NCI-H82 (cell line): ENCODE results near the gene SYNPO.

ENCODE experiments used
- DNase-seq: peaks from one replicate; lab custom pipeline; 2025; lab: John Stamatoyannopoulos, UW

Gene SYNPO

GRCh38 chr5:150640311-150641005 is at the start of gene SYNPO:
Gene SYNPO, plus strand, starts transcription at chr5:150640660. Its CDS starts 7,616 bp downstream, at chr5:150648276.
- no peak for DNase-seq

GRCh38 chr5:150590979-150591695 is 49.3 kb upstream of the SYNPO start:
- no peak for DNase-seq

GRCh38 chr5:150593593-150593992 is 46.9 kb upstream of the SYNPO start:
- no peak for DNase-seq

- no peak for DNase-seq
Observed at GRCh38 chr5:150593996-150594395, 46.5 kb upstream of the SYNPO start.

- no peak for DNase-seq
Observed at GRCh38 chr5:150595466-150596031, 44.9 kb upstream of the SYNPO start.

GRCh38 chr5:150596313-150596712 is 44.1 kb upstream of the SYNPO start:
- no peak for DNase-seq

- no peak for DNase-seq
Observed at GRCh38 chr5:150596826-150597225, 43.6 kb upstream of the SYNPO start.

GRCh38 chr5:150598006-150598405 is 42.5 kb upstream of the SYNPO start:
- no peak for DNase-seq

GRCh38 chr5:150598821-150599273 is 41.6 kb upstream of the SYNPO start:
- DNase-seq = no peak

- no peak for DNase-seq
Observed at GRCh38 chr5:150599281-150599680, 41.2 kb upstream of the SYNPO start.

- DNase-seq = peak; percentile 31
Observed at GRCh38 chr5:150599917-150600511, 40.4 kb upstream of the SYNPO start.

GRCh38 chr5:150600616-150601490 is 39.6 kb upstream of the SYNPO start:
- no peak for DNase-seq

- DNase-seq = no peak
Observed at GRCh38 chr5:150601491-150602345, 38.7 kb upstream of the SYNPO start.

- DNase-seq = no peak
Observed at GRCh38 chr5:150603052-150603451, 37.4 kb upstream of the SYNPO start.

- no peak for DNase-seq
Observed at GRCh38 chr5:150603491-150603890, 37.0 kb upstream of the SYNPO start.

- DNase-seq = no peak
Observed at GRCh38 chr5:150604010-150604409, 36.5 kb upstream of the SYNPO start.

- no peak for DNase-seq
Observed at GRCh38 chr5:150604894-150605440, 35.5 kb upstream of the SYNPO start.

- no peak for DNase-seq
Observed at GRCh38 chr5:150605546-150605945, 34.9 kb upstream of the SYNPO start.

- no peak for DNase-seq
Observed at GRCh38 chr5:150606476-150606875, 34.0 kb upstream of the SYNPO start.

- no peak for DNase-seq
Observed at GRCh38 chr5:150607105-150607504, 33.4 kb upstream of the SYNPO start.
